HPDE6-E6E7 (cell line): ENCODE results near the gene RIC3.

Experiments
- DNase-seq: peaks from one replicate; pipeline ENCODE4 v3.0.0; 2011; ENCODE audit warnings: missing footprints; ENCODE audit errors: extremely low spot score

RIC3 gene

DNA sequence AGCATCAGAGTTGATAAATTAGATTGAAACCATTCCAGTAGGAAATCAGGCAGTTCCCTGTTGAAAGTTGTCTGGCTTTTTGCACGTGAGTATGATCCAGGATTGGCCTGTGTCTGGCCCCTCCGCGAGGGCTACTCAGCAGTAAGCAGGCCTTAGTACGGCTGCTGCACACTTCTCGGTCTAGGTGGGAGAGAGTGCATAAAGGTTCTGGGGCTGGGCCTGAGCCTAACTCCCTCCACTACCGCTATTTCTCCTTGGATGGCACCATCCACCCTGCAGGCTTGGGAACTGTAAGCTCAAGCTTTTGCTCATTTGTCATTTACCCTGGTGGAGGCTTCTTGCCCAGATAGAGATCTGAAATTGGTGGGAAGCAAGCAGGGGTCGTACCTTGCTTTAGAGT, 65.9 kb downstream of the RIC3 start:
- no peak for DNase-seq

DNA sequence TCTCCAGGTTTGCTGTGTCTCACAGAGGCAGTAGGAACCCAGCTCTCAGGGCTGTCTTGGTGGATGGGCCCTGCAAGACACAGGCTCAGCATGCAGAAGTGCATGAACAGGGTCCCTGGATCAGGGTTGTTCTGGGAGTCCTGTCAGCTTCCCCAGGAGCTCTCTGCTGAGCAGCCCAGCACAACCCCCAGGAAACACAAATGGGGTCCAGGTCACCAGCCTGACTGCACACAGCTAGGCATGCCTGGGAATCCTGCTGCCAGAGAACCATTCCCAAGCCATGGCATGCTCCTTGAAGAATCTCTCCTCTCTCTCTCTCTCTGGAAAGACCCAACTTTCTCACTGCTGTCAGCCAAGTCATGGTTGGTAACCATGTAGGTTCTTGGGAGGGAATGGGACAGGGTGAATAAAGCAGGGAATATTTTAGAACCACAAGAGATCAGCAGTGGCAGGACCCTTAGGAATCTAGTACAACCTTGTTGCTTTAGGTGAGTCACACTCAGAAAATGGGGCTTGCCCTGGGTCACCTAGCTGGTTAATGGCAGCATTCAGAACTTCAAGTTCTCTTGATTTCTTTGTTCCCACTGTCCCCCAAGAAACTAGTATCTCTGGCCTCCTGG, 66.4 kb downstream of the RIC3 start:
- DNase-seq, result no peak

DNA sequence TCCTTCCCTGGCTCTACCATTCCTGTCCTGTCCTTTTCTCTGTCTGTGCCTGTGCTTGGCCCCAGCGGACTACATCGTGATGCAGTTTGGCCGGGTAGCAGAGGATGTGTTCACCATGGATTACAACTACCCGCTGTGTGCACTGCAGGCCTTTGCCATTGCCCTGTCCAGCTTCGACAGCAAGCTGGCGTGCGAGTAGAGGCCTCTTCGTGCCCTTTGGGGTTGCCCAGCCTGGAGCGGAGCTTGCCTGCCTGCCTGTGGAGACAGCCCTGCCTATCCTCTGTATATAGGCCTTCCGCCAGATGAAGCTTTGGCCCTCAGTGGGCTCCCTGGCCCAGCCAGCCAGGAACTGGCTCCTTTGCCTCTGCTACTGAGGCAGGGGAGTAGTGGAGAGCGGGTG, 67.4 kb downstream of the RIC3 start:
- DNase-seq, result no peak

DNA sequence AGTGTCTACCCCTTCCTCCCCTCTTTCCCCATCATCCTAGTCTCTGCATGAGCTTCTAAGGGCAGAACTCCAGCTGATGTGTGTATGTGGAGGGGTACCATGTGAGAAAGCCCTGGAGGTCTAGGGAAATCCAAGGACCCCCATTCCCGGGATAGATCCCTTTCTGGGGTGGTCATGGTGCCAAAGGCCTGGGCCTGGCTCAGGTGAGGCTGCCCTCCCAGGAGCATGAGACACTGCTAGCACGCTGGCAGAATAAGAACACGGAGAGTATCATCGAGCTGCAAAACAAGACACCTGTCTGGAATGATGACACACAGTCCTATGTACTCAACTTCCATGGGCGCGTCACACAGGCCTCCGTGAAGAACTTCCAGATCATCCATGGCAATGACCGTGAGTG, 68.2 kb downstream of the RIC3 start:
- no peak for DNase-seq

DNA sequence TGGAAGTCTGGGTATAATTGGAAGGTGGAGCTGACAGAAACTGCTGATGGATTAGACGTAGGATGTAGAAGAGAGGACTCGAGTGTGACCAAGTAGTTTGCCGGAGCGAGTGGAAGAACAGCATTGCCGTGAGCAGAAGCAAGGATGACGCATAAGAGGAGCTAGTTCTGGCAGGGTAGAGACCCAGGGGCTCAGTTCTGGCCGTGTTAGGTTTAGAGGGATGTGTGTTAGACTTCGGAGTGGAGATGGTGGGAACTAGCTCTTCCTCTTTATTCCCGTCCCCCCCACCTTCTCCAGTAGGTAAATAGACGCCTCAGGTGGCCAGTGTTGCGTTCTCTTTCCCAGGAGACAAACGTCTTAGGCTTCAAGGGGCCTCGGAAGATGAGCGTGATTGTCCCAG, 68.7 kb downstream of the RIC3 start:
- DNase-seq, result no peak

DNA sequence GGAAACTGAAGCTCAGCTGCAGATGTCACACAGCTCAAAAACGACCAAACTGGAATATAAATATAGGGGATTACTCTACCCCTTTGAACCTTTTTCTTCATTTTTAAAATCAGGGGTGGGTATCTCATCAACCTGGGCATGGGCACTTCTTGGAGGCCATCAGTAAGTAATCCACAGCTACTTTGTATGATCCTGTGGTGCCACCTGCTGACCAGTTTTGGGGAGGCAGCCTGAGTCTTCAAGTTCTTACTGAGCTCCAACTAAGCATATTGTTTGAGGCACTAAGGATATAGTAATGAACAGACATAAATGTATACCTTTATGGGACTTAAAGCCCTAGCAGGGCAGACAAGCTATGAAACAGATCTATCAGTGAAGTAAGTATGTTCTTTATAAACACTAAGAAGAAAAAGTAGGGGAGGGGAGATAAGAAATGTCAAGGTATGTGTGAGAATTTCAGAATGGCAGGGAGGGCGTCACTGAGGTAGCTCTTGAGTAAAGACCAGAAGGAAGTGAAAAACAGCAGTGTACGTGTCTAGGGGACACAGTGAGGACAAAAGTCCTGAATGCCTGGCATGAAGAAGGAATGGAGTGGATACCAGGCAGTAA, 69.4 kb downstream of the RIC3 start:
- DNase-seq, result peak; percentile 25

DNA sequence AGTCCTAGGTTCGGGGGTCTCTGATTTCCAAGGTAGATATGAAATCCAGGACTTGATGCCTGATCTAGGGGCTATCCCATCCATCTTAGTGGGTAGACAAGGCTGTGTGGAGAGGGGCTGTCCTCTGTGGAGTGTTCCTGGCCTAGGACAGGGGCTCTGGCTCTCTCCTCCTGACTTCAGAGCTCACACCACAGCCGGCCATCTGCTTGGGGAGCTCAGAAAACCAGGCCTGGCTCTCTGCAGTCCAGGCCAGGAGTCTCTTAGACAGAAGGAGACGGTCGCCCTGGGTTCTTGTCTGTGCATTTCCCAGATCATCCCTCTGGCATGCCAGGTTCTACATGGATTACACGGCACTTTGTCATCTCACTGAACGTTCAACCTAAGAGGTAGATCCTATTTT, 69.9 kb downstream of the RIC3 start:
- DNase-seq, result no peak

DNA sequence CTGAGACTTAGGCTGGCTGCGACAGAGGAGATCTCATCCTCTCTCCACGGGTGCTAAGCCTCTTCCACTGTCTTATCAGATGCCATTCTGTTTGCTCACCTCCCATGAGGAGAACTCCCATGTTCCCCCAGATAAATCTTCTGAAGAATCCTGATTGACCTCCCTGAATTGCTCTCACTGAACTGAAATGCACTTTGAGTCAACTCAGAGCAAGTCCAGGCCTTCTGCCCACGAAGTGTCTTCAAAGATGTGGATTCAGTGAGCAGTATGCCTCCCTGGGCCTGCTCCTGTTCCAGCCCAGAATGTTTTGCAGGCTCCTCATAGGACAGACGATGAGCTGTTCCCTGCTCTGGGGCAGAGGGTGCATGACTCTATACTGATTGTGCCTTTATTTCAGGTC, 70.5 kb downstream of the RIC3 start:
- DNase-seq, result no peak

DNA sequence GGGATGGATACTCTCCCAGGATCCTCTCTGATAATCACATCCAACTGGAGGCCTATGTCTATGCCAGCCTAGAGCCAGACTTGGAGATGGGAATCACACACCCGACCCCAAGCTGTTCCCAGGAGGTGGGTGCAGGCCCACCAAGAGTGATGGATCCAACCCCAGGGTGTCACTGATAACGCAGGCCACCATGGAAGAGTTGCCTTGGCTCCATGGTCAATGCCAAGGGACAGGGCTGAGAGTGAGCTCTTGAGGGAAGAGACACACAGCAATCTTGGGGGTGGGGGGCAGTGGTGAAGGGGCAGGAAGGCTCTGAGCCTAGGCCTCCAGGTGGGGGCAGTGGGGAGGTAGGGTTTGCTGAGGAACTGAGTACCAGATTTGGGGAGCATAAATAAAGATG, 70.9 kb downstream of the RIC3 start:
- DNase-seq, result no peak

DNA sequence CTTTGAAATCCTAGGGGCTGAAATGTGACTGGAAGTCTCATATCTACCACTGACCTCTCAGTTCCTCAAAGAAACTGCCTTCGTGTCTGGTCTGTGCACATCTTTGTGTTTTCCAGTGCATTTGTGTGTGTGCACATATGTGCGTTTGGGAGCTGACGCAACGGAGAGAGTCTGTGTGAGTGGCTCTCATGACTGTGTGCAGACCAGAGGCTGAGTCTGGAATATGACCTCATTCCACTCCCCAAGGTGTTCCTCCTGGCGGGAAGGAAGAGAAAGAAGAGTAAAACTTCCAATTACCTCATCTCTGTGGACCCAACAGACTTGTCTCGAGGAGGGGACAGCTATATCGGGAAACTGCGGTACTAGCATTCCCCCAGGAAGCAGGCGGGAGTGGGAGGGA, 71.4 kb downstream of the RIC3 start:
- no peak for DNase-seq

DNA sequence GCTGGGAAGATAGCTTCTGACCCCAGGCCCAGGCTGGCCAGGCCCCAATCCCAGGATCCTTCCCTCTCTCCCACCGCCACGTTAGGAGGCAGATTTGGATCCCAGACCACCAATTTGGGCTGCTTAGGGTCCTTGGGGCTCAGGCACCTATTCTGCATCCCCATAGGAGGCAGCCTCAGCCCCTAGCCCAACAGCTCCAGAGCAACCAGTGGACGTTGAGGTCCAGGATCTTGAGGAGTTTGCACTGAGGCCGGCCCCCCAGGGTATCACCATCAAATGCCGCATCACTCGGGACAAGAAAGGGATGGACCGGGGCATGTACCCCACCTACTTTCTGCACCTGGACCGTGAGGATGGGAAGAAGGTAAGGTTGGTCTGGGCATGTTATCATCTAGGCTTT, 71.8 kb downstream of the RIC3 start:
- no peak for DNase-seq

DNA sequence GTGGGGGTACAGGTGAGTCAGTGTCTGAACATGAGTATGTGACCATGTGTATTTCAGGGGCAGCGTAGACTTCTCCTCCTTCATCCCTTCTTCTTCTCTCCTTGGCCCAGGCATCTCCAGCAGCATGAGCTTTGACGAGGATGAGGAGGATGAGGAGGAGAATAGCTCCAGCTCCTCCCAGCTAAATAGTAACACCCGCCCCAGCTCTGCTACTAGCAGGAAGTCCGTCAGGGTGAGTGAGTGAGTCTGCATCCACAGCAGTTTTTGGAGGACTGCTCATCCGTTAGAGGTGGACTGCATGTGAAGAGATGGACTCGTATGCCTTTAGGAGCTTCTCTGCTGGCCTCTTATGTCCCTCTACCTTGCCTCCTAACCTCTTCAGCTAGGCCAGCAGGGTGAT, 72.2 kb downstream of the RIC3 start:
- no peak for DNase-seq

DNA sequence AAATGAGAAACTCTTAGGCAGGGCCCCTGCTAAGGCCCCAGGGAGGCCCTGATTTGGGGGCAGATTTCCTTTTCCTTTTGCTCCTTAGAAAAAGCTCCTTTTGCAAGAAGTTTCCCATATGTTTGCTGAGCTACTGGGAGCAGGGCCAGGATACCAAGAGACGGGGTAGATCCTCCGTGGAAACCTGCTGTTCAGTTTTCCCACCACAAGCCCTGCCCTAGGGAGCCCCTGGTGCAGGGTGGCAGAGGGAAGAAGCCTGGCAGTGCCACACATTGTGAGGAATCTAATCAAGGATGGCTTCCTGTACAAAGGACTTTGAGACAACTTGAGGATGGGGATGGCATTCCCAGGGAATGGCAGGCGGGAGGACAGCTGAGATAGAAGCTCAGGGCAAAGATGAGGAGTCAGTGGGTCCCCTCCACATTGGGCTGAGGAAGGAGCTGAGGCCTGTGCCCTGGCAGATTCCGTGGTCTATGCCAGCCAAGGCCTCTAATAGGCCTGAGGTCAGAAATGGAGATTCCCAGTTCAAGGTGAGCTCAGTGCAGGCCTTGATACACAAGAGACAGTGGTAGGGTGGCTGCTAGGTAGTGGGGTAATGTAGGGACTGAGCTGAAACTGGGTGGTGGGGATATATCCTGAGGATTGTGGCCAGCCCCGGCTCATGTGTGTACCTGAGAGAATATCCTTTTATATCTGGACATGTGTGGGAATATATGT, 72.9 kb downstream of the RIC3 start:
- no peak for DNase-seq

DNA sequence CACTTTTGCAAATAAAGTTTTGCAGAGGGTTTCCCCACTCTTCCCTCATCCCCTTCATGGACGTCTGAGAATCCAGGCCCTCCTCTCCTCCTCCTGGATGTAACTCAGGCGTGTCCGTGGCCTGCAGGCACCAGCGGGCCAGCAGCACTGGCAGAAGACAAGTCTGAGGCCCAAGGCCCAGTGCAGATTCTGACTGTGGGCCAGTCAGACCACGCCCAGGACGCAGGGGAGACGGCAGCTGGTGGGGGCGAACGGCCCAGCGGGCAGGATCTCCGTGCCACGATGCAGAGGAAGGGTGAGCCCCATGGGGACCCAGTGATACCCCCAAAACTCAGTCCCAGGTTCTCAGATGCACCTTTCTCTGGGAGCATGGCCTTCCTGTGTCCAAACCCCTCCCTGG, 73.5 kb downstream of the RIC3 start:
- no peak for DNase-seq

DNA sequence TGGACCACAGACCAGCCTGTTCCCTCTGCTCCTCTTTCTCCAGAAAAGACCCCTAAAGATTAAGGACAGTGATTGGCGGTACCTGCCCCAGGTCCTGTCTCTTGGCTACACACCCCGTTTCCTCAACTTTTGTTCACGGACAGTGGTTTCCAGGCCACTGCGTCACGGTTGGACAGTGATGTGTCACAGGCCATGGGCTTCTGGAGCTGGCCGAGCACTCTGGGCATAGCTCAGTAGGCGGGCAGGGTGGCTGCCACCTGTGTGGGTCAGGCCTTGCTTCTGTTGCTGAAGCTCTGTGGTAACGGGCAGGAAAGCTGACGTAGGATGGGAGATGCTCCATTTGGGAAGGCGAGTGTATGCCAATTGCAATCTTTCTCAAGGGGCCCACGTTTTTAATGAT, 74.2 kb downstream of the RIC3 start:
- DNase-seq, result no peak

DNA sequence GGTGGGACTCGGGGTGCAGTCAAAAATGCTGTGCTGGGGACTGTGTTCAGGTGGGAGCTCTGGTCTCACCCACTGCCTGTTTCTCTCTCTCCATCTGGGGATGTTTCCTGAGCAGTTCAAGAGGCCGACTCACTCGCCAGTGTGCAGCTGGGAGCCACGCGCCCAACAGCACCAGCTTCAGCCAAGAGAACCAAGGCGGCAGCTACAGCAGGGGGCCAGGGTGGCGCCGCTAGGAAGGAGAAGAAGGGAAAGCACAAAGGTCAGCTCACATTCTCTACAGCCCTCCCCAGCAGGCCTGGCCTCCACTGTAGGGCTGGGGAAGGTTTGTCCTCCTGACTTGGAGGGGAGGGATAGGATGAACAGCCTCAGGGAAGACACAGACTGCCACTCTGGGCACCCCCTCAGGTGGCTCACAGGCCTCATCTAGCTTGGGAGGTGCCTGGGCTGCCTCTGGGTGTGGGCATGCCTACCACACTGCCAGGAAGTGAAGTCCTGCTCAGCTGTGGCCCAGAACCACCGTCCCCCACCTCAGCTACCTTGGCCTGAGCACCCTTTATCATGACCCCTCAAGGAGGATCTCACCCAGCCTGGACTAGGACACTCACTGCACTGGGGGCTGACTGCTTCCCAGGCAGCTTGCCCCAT, 74.8 kb downstream of the RIC3 start:
- no peak for DNase-seq

DNA sequence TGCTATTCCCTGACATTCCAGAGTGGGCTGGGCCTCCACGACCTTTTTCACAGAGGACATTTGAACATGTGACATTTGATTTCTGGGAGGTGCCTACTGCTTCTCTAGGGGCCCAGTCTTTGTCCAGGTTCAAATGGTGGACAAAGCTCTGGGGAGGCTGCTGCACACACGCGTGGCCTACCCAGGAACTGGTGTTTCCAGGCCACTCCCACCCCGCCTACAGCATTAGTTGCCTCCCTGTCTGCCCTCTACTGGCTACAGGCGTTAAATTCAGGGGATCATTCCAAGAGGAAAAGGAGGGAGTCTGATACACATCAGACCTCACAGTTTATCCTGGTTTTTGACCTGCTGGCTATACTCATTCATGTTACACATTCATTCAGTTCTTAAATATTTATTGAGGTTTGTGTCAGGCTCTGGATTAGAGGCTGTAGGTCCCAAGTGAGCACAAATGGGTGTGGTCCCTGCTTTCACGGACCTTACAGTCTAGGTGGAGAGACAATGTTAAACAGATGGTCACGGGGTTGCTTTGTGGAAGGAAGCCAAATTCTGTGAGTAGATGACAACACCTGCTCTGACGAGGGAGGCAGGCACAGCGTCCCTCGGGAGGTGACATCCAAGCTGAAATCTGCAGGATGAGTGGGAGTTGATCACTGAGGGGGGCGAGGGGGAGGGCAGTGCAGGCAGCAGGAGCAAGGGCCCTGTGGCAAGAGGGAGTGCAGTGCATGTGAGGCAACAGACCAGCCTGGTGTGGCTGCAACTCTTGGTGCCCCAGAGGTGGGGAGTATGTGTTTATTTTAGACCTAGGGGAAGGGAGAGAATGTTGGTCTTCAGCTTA, 76.0 kb downstream of the RIC3 start:
- DNase-seq, result peak; percentile 66

DNA sequence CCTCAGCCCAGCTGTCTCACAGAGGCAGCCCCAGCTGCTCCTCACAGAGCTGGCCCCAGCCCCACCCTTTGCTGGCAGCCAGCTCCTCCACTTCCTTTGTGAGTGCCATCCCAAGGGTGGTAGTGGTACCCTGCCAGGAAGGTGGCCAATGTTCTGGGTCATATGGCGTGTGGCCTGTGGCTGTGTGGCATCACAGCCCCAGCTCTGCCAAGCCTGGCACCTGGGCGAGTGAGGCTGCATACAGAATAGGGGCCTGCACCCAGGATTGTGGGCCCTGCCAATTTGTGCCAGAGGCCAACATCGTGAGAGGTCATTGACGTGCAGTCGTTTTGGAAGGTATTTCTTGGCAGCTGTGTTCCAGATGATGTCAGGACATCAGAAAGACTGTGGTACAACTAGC, 77.1 kb downstream of the RIC3 start:
- no peak for DNase-seq

DNA sequence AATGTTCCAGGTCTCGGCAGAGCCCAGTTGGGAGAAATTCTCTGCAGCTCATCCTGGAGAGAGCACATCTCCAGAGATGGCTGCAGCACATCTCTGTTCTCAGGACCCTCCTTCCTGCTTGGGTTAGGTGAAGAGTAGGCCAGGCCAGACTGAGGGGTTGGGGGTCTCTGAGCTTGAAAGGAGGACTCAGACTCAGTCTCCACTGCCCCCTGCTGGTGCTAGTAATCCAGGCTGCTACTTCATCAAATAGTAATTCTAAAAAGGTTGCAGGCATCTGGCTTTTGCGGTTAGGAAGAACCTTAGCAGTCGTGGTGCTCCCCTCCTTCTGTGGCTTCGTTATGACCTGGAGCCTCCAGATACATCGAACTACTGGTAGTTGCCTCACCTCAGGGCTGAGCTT, 78.1 kb downstream of the RIC3 start:
- DNase-seq, result no peak

DNA sequence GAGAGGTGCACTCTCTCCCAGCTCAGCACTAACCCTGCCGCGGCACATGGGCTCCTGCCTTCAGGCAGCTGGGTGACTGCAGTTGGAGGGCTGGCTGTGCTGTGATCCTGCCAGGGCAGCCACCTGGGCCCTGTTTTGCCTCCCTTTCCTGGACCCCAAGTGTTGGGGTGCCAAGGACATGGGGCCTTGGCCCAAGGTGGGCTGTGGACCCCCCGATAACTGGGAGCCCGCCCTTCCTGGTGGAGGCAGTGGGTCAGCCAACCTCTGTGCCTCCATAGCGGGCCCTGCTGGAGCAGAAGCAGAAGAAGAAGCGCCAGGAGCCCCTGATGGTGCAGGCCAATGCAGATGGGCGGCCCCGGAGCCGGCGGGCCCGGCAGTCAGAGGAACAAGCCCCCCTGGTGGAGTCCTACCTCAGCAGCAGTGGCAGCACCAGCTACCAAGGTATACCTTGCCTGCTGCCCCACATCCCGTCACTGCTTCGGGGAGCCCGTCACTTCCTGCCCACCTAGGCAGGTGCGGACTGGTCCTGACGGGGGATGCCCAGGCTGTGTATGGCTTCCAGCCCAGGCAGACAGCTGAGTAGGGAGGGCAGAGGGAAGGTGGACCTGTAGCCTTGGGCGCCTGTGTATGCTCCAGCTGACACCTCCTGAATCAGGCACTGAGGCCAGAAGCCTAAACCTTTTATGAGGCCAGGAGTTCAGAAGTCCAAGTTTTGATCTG, 78.9 kb downstream of the RIC3 start:
- DNase-seq, result no peak

DNA sequence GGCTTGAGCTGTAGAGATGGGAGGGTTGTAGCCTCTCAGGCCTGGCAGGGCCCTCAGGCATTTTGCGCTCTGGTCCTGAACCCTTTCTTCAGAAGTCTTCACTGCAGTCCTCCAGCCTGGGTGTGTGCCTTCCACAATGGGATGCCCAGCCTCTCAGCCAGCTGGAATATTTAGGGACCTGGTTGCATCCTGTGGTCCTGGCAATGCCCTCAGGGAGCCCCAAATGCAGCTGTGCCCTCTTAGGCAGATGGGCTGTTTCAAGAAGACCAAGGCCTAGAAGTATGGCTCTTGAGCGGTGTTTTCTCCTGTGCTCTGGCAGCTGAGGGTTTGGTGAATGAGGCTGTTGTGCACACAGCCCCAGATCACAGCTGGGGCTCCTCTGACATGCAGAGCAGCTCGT, 81.1 kb downstream of the RIC3 start:
- DNase-seq, result no peak
